Measurements from ENCODE around the gene TMLHE. TPM values are rescaled to one million over a fixed set of nuclear protein-coding genes. Genes with fewer than 3 reads are reported as not detected.
"Not testable (repeated sequence)": the region's sequence is repeated elsewhere in the genome, so short reads cannot be mapped to it uniquely, and the experiment has no call there.

TMLHE gene
- total RNA-seq, 1 donor from 2014 or later, result 19.3 TPM

GRCh38 chrX:155544881-155545280 lies 67.9 kb downstream of the TMLHE start:
- H3K27me3 Mint-ChIP-seq, result no peaks in the 10 kb centered on the region
- no peak for ATAC-seq (ENCODE audit: low read depth)
- ChIA-PET POLR2A (no interaction called here), CTCF (no interaction called here)
- no peaks in the 10 kb centered on the region for H3K4me1 Mint-ChIP-seq
- DNase-seq, result no peak
- peaks cover 13% of the 10 kb centered on the region for H3K9me3 Mint-ChIP-seq
- H3K27ac Mint-ChIP-seq, result no peak overlapping the region
- intact Hi-C loops (cut with micrococcal nuclease), result no loop called here
- TF ChIP-seq CTCF (IDR thresholded peaks at IDR 0.05), result no peak
- peaks cover 45% of the 10 kb centered on the region for H3K36me3 Mint-ChIP-seq (ENCODE audit: low read depth)
- H3K4me3 Mint-ChIP-seq, result no peak overlapping the region

- peaks cover 43% of the 10 kb centered on the region for H3K36me3 Mint-ChIP-seq (ENCODE audit: low read depth)
- H3K27ac Mint-ChIP-seq, result no peak overlapping the region
- H3K4me3 Mint-ChIP-seq, result no peak overlapping the region
- H3K4me1 Mint-ChIP-seq, result no peaks in the 10 kb centered on the region
- H3K27me3 Mint-ChIP-seq, result no peaks in the 10 kb centered on the region
- CTCF ChIA-PET, result no interaction called here
- intact Hi-C loops (cut with micrococcal nuclease), result no loop called here
- DNase-seq, result no peak
- POLR2A ChIA-PET, result no interaction called here
- TF ChIP-seq CTCF (IDR thresholded peaks at IDR 0.05), result no peak
- H3K9me3 Mint-ChIP-seq, result peaks cover 2% of the 10 kb centered on the region
- no peak for ATAC-seq (ENCODE audit: low read depth)
These were observed 76.9 kb downstream of the TMLHE start for GRCh38 chrX:155535866-155536265.

DNA sequence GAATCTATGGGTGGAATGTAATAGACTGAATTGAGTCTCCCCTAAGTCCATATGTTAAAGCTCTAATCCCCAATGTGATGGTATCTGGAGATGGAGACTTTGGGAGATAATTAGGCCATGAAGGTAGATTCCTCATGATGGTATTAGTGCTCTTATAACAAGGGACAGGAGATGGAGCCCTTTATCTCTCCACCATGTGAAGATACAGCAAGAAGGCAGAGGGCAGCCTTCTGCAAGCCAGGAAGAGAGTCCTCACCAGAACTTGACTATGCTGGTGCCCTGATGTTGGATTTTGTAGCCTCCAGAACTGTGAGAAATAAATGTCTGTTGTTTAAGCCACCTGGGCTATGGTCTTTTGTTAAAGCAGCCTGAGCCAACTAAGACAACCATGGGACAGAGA lies 78.0 kb downstream of the TMLHE start:
- intact Hi-C loops (cut with micrococcal nuclease), result no loop called here
- DNase-seq (no peak), ATAC-seq (ENCODE audit: low read depth) (no peak)
- no peak for TF ChIP-seq CTCF (IDR thresholded peaks at IDR 0.05)
- Mint-ChIP-seq H3K9me3 (peaks cover 1% of the 10 kb centered on the region), H3K27me3 (no peaks in the 10 kb centered on the region), H3K36me3 (ENCODE audit: low read depth) (peaks cover 46% of the 10 kb centered on the region), H3K27ac (no peak overlapping the region), H3K4me1 (no peaks in the 10 kb centered on the region), H3K4me3 (no peak overlapping the region)
- ChIA-PET POLR2A (no interaction called here), CTCF (no interaction called here)

DNA sequence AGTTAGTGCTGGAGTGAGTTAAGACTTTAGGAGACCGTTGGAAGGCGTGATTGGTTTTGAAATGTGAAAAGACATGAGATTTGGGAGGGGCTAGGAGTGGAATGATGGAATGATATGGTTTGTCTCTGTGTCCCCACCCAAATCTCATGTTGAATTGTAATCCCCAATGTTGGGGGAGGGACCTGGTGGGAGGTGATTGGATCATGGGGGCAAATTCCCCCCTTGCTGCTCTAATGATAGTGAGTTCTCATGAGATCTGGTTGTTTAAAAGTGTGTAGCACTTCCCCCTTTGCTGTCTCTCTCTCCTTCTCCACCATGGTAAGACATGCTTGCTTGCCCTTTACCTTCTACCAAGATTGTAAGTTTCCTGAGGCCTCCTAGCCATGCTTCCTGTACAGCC lies 85.7 kb downstream of the TMLHE start:
- DNase-seq; CTCF ChIA-PET; ATAC-seq (ENCODE audit: low read depth); H3K9me3 Mint-ChIP-seq; H3K27me3 Mint-ChIP-seq; POLR2A ChIA-PET; intact Hi-C loops (cut with micrococcal nuclease); H3K4me3 Mint-ChIP-seq; H3K4me1 Mint-ChIP-seq; H3K27ac Mint-ChIP-seq: not testable (repeated sequence)
- H3K36me3 Mint-ChIP-seq (ENCODE audit: low read depth), result peaks cover 67% of the 10 kb centered on the region

DNA sequence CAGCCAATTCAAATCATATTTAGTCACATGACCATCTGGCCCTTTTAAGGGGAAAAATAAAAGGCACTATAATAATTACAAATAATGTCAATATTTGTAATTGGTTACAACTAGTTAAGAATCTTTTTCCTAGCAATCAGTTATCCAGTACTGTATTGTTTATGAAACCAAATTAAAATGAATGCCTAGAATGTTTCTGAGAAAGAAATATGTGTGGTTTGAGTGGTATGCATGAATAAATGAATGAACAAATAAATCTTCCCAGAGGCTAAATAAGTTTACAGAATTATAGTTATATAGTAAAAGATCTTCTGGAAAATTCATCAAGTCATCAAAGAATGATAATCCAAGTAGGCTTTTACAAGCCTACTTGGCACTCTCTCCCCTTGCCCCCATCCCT lies 98.5 kb downstream of the TMLHE start:
- intact Hi-C loops (cut with micrococcal nuclease), result no loop called here
- CTCF ChIA-PET, result no interaction called here
- H3K36me3 Mint-ChIP-seq (ENCODE audit: low read depth), result peaks cover 36% of the 10 kb centered on the region
- POLR2A ChIA-PET, result no interaction called here
- TF ChIP-seq CTCF (IDR thresholded peaks at IDR 0.05), result no peak
- no peaks in the 10 kb centered on the region for H3K27me3 Mint-ChIP-seq
- no peaks in the 10 kb centered on the region for H3K9me3 Mint-ChIP-seq
- no peaks in the 10 kb centered on the region for H3K4me1 Mint-ChIP-seq
- DNase-seq (no peak), ATAC-seq (ENCODE audit: low read depth) (no peak)
- H3K27ac Mint-ChIP-seq, result no peak overlapping the region
- no peak overlapping the region for H3K4me3 Mint-ChIP-seq

- TF ChIP-seq CTCF (IDR thresholded peaks at IDR 0.05), result no peak
- Mint-ChIP-seq H3K9me3 (no peaks in the 10 kb centered on the region), H3K27me3 (no peaks in the 10 kb centered on the region), H3K4me3 (no peak overlapping the region), H3K36me3 (ENCODE audit: low read depth) (peaks cover 34% of the 10 kb centered on the region), H3K4me1 (no peaks in the 10 kb centered on the region), H3K27ac (no peak overlapping the region)
- intact Hi-C loops (cut with micrococcal nuclease), result no loop called here
- POLR2A ChIA-PET, result no interaction called here
- no peak for ATAC-seq (ENCODE audit: low read depth)
- no peak for DNase-seq
- CTCF ChIA-PET, result no interaction called here
These were observed 107.5 kb downstream of the TMLHE start for GRCh38 chrX:155505296-155505695.

DNA sequence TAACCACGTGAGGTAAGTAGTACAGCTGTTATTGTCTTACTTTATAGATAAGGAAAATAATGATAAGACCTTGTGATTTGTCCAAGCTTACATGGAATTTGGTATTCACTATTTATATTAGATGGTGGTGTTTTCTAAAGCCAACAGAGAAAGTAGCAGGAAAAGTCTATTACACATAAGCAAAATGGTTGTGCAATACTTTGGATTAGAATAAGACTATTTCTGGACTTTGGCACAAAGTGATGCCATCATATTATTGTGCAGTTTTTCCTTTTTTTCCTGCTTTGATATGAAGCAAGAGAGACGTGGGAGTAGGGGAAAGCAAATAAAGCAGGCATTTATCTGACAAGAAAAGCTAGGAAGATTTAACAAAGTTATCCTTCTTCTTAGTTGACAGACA lies 117.6 kb downstream of the TMLHE start:
- H3K4me1 Mint-ChIP-seq; H3K27me3 Mint-ChIP-seq; H3K36me3 Mint-ChIP-seq (ENCODE audit: low read depth); CTCF ChIA-PET; intact Hi-C loops (cut with micrococcal nuclease); DNase-seq; H3K9me3 Mint-ChIP-seq; POLR2A ChIA-PET; ATAC-seq (ENCODE audit: low read depth); H3K27ac Mint-ChIP-seq; H3K4me3 Mint-ChIP-seq: not testable (repeated sequence)

DNA sequence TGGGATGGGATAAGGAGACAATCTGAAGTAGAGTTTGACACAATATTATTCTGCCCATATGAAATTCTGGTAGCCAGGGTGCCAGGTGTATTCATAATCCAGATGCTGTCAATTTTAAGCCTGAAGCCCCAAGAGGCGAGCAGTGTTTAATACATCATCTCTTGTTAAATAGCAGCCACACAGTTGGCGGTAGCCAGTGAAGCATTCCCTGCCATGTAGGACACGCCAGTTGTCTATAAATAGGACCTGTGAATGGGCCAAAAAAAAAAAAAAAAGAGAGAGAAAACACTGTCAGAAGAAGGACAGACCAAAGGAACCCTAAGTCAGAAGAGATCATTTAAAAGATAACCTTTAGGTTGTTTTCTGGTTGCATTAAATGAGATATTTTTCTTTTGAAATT lies 121.3 kb downstream of the TMLHE start:
- ATAC-seq (ENCODE audit: low read depth); DNase-seq; CTCF ChIA-PET: not testable (repeated sequence)

More for the DNA sequence above, 121.3 kb downstream of the TMLHE start:
- POLR2A ChIA-PET; H3K27me3 Mint-ChIP-seq; H3K4me3 Mint-ChIP-seq; H3K27ac Mint-ChIP-seq; intact Hi-C loops (cut with micrococcal nuclease); H3K4me1 Mint-ChIP-seq; H3K9me3 Mint-ChIP-seq; H3K36me3 Mint-ChIP-seq (ENCODE audit: low read depth): not testable (repeated sequence)
